T-helper 2 cell treated with Interferon-gamma antibody and Interleukin-4, amounts not matched to agents 100 ng/mL and 5 ng/mL, for 36 hours (primary cell): Measurements from ENCODE around the gene TJP3. TPM values are rescaled to one million over a fixed set of nuclear protein-coding genes. Genes with fewer than 3 reads are reported as not detected.

ENCODE experiments used
- intact Hi-C: fragments of 100-400 bp; cut with micrococcal nuclease; formaldehyde crosslinking; loops from one replicate; pipeline ENCODE4 v1.15.1; 2023
- total RNA-seq: library from RNA; stranded (reverse); gene quantifications from 2 replicates; pipeline ENCODE4 v1.2.3, GENCODE V29; 2022

TJP3 gene
- total RNA-seq, 1 donor from 2014 or later: 1.2 TPM

GRCh38 chr19:3712663-3713611 is 4.8 kb downstream of the TJP3 start:
- intact Hi-C loops: no loop called here

DNA sequence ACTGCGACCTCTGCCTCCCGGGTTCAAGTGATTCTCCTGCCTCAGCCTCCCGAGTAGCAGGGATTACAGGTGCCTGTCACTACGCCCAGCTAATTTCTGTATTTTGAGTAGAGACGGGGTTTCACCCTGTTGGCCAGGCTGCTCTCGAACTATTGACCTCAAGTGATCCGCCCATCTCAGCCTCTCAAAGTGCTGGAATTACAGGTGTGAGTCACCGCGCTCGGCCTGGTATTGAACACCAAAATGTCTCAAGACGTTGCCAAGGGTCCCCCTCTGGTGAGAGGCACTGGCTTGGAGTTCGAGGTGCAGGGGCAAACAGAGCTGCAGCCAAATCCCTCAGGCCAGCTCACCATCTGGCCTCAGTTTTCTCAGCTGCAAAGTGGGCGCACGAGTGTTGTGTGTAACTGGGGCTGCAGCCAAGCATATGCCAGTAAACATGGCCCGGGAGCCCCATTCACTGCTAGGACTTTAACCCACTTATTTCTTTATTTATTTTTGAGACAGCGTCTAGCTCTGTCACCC is 8.0 kb downstream of the TJP3 start:
- intact Hi-C loops: no loop called here

DNA sequence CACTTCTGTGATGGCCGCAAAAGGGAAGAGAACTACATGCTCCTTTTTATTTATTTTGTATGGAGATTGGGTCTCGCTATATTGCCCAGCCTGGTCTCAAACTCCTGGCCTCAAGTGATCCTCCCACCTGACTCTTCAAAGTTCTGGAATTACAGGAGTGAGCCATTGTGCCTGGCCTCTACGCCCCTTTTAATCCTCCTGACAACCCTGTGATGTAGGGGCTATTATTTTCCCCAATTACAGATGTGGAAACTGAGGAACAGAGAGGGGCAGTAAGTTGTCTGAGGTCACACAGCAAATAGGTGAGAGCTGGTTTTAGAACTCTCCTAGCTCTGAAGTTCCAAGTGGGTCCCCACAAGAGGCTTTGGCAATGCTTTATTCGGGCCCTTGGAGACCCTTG is 11.7 kb downstream of the TJP3 start:
- intact Hi-C loops: no loop called here

DNA sequence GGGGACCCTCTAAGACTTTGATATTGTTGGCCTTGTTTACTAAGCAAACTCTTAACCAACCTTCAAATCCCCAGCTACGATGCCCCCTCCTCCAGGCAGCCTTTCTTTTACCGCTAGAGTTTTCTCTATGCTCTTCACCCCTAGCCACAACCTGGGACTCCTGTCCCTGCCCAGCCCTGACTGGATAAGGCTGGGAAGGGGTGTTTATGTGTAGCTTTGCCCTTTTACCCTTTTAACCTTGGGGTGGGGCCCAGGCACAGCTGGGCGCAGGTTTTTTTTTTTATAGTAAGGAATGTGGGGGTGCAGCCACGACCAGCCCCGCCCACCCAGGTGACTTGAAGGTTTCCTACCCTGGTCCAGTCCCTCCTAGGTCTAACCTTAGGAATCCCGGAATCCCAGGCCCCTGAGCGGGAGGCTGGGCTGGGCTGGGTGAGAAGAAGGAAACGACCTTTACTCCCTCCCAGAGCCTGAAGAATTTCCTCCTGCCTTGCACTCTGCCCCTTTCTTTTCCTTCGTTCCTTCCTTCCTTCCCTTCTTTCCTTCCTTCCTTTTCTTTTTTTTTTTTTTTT is 12.2 kb downstream of the TJP3 start:
- intact Hi-C loops: no loop called here

GRCh38 chr19:3721131-3721886 is 13.1 kb downstream of the TJP3 start:
- intact Hi-C loops: no loop called here

DNA sequence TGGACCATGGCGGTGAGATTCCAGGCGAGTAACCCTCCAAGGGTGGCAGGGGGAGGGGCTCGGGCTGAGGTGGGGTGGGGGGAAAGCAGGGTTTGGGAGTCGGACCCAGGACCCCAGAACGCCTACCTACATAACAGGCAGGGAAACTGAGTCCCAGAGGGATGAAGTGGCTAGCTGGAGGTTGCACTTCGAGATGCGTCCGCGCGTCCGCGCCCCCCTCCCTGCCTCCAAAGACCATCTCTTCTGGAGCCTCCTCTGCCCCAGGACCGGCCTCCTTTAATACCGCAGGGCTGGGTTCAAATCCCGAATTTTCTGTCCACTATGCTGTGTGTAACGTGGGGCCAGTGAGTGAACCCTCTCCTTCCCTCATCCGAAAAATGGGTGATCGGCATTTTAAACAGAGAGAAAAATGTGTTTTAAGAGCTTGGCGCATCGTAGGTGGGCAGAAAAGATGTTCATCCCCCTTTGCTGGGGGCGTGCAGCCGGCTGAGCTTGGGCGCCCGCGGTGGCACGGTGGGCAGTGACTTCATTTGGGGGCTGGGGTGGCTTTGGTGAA is 13.8 kb downstream of the TJP3 start:
- intact Hi-C loops: no loop called here

DNA sequence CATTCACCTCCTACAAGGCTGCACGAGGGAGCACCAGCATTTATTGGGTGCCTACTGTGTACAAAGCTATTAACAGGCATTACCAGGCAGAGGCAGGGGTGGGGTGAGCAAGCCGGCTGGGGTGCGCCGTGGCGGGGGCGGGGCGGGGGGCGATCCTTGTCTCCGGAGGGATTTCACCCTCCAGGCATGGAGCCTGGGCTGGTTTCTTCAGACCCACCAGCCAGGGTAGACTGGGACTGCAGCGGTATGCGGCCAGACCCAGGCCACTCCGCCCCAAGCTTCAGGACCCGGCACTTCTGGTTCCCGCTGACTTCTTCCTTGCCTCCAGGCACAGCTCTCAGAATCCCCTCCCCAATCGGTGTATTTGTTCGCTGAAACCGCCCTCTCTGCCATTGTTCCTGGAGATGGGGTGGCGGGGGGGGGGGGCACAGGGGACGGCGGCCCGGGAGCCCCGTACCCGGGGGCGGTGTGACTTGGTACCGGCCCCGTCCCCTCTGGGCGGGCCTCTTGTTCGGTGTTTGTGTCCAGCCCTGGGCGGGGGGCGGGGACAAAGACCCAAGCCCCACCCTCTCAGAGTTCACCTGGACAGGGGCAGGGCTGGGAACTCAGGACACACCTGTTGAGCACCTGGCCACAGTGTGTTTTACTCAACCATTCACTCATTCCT is 14.4 kb downstream of the TJP3 start:
- intact Hi-C loops: no loop called here

- intact Hi-C loops: no loop called here
Measured at GRCh38 chr19:3723110-3723488, 14.9 kb downstream of the TJP3 start.

GRCh38 chr19:3723883-3724282 is 15.7 kb downstream of the TJP3 start:
- intact Hi-C loops: no loop called here

DNA sequence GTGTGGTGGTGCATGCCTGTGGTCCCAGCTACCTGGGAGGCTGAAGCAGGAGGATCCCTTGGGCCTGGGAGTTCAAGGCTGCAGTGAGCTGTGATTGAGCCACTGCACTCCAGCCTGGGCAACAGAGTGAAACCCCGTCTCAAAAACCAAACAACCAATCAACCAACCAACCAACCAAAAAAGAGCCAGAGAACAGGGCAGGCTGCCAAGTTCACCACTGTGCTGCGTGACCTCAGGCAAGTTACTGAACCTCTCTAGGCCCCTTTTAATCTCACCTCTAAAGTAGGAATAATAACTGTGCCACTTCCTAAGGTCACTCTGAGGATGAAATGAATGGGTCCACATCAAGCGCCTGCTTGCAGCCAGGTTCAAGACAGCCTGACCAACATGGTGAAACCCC is 16.9 kb downstream of the TJP3 start:
- intact Hi-C loops: no loop called here

GRCh38 chr19:3725640-3726310 is 17.6 kb downstream of the TJP3 start:
- intact Hi-C loops: no loop called here

DNA sequence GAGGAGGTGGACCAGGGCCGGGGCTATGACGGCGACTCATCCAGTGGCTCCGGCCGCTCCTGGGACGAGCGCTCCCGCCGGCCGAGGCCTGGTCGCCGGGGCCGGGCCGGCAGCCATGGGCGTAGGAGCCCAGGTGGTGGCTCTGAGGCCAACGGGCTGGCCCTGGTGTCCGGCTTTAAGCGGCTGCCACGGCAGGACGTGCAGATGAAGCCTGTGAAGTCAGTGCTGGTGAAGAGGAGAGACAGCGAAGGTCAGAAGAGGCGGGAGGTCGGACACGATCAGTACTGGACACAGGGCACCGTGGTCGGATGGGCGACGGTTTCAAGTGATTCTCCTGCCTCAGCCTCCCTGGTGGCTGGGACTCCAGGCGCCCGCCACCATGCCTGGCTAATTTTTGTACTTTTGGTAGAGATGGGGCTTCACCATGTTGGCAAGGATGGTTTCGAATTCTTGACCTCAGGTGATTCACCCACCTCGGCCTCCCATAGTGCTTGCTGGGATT is 22.3 kb downstream of the TJP3 start:
- intact Hi-C loops: no loop called here

DNA sequence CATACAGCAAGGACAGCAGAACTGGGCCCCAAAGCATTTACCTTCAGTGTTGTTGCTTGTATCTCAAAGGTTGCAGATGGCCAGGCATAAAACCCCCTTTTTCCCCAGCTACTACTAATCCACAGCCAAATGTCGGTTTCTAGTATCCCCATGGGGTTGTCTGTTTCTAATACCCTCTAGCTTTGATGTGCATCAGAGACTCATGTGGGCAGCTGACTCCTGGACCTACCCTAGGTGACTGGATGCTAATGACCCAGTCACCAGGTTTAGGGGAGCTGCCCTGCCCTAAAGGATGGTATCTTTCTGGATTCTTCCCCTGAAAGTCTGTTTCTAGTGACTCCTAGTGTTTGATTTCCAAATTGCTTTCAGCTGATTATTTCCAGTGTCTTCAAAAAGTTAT is 23.9 kb downstream of the TJP3 start:
- intact Hi-C loops: no loop called here

- intact Hi-C loops: no loop called here
Measured at GRCh38 chr19:3733549-3734309, 25.5 kb downstream of the TJP3 start.

- intact Hi-C loops: no loop called here
Measured at GRCh38 chr19:3734310-3734600, 26.1 kb downstream of the TJP3 start.

GRCh38 chr19:3736106-3736724 is 28.0 kb downstream of the TJP3 start:
- intact Hi-C loops: no loop called here

DNA sequence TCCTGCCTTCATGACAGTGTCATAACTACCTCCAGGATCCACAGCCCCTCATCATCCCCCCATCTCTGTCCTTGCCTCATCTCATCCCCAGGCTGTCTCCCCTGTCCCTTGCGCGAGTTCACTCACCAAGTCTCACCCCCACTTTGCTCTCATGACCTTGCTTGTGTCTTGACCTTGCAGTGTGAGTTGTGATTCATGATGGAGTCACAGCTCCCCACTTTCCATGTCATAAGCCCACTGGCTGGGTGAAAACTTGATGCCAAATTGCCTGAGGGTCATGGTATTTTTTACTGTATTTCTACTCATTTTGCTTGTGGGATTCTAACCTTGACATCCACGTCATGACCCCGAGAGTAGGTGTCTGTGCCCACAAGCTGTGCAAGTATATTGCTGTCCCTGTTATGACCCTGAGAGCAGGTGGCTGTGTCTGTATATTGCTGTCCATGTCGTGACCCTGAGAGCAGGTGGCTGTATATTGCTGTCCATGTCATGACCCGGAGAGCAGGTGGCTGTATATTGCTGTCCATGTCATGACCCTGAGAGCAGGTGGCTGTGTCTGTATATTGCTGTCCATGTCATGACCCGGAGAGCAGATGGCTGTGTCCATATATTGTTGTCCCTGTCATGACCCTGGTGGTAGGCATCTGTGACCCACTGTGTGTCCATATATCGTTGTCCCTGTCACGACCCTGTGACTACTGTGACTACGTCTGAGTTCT is 29.5 kb downstream of the TJP3 start:
- intact Hi-C loops: no loop called here

GRCh38 chr19:3738477-3739220 is 30.5 kb downstream of the TJP3 start:
- intact Hi-C loops: no loop called here
